ENCODE measurements around the gene VSTM2L.

VSTM2L gene

GRCh38 chr20:37920679-37921322 is 17.9 kb downstream of the VSTM2L start:
- peak; percentile 49 for DNase-seq

GRCh38 chr20:37921341-37921929 is 18.5 kb downstream of the VSTM2L start:
- DNase-seq = no peak

GRCh38 chr20:37922016-37922415 is 19.1 kb downstream of the VSTM2L start:
- DNase-seq = no peak

GRCh38 chr20:37925265-37926165 is 22.6 kb downstream of the VSTM2L start:
- no peak for DNase-seq

GRCh38 chr20:37926612-37927011 is 23.7 kb downstream of the VSTM2L start:
- DNase-seq = no peak

- no peak for DNase-seq
These were observed 24.6 kb downstream of the VSTM2L start for GRCh38 chr20:37927410-37928095.

- peak; percentile 68 for DNase-seq
These were observed 26.2 kb downstream of the VSTM2L start for GRCh38 chr20:37928996-37929682.

GRCh38 chr20:37929683-37930014 is 26.7 kb downstream of the VSTM2L start:
- DNase-seq = peak; percentile 70

- DNase-seq = peak; percentile 51
These were observed 28.4 kb downstream of the VSTM2L start for GRCh38 chr20:37931153-37931922.

- DNase-seq = no peak
These were observed 29.1 kb downstream of the VSTM2L start for GRCh38 chr20:37932074-37932473.

- DNase-seq = no peak
These were observed 30.0 kb downstream of the VSTM2L start for GRCh38 chr20:37932919-37933318.

GRCh38 chr20:37933786-37934633 is 31.1 kb downstream of the VSTM2L start:
- DNase-seq = peak; percentile 48

- peak; percentile 89 for DNase-seq
These were observed 31.9 kb downstream of the VSTM2L start for GRCh38 chr20:37934634-37935375.

GRCh38 chr20:37935435-37935834 is 32.5 kb downstream of the VSTM2L start:
- peak; percentile 87 for DNase-seq

GRCh38 chr20:37936041-37936440 is 33.1 kb downstream of the VSTM2L start:
- no peak for DNase-seq

GRCh38 chr20:37936451-37936850 is 33.5 kb downstream of the VSTM2L start:
- no peak for DNase-seq

- no peak for DNase-seq
These were observed 34.8 kb downstream of the VSTM2L start for GRCh38 chr20:37937686-37938085.

GRCh38 chr20:37938181-37938750 is 35.3 kb downstream of the VSTM2L start:
- DNase-seq = no peak

- no peak for DNase-seq
These were observed 36.0 kb downstream of the VSTM2L start for GRCh38 chr20:37938954-37939353.

All from NCI-H82 (cell line).